Vagina (tissue), 2 donors: ENCODE data around the gene BAG3.

Experiments
- POLR2A ChIP-seq, 2 donors: fragments of 450-650 bp; IDR thresholded peaks; one replicate each; pipeline ENCODE4 v1.6.1; 2017; ENCODE audit warnings: antibody characterized with exemption in 2 of 2, mild to moderate bottlenecking in 2 of 2, moderate library complexity in 2 of 2
- TF ChIP-seq, protein P1 (sequence below), 3 experiments: fragments of 450-650 bp in 2 of 3; fragments of 200-600 bp in 1 of 3; sonication (generic) in 1 of 3; IDR thresholded peaks; one replicate each; pipeline ENCODE4 v1.5.1; 2017 to 2019; ENCODE audit warnings: antibody characterized with exemption in 3 of 3, mild to moderate bottlenecking in 2 of 3, moderate library complexity in 2 of 3

DNA sequence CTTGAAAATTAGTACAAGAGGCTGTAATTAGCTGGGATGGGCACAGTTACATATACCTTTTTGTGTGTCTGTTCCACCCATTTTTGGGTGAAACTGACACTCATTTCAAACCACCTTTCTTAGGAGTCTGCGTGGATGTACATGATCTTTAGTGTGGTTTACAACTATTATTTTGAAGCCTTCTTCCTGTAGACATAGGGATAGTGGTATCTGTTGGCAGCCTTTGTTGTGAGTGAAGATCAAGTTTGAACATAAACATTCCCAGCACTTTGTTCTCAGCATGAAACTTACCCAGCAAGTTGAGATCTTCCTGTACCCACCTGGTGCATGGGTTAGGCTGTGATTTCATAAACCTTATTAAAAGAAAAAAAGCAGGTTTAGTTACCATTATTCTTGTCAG is 2.0 kb downstream of the BAG3 start:
- no peak for TF ChIP-seq POLR2A (IDR thresholded peaks at IDR 0.05)
- TF ChIP-seq, protein P1, sequence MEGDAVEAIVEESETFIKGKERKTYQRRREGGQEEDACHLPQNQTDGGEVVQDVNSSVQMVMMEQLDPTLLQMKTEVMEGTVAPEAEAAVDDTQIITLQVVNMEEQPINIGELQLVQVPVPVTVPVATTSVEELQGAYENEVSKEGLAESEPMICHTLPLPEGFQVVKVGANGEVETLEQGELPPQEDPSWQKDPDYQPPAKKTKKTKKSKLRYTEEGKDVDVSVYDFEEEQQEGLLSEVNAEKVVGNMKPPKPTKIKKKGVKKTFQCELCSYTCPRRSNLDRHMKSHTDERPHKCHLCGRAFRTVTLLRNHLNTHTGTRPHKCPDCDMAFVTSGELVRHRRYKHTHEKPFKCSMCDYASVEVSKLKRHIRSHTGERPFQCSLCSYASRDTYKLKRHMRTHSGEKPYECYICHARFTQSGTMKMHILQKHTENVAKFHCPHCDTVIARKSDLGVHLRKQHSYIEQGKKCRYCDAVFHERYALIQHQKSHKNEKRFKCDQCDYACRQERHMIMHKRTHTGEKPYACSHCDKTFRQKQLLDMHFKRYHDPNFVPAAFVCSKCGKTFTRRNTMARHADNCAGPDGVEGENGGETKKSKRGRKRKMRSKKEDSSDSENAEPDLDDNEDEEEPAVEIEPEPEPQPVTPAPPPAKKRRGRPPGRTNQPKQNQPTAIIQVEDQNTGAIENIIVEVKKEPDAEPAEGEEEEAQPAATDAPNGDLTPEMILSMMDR (IDR thresholded peaks at IDR 0.05), result no peak
